ENCODE results near the gene EYA2.

- TF ChIP-seq CTCF (conservative IDR thresholded peaks at IDR 0.05 in 1 of 2, IDR thresholded peaks at IDR 0.05 in 1 of 2; ENCODE audit: extremely low read depth in 1 of 2, insufficient read depth in 1 of 2, low read depth in 1 of 2, low read length in 2 of 2) (no peak), EZH2 (IDR thresholded peaks at IDR 0.05; ENCODE audit: borderline replicate concordance, low read length) (no peak)
Observed at GRCh38 chr20:47080365-47080764, 185.7 kb downstream of the EYA2 start.

Measured in mammary epithelial cell (primary cell).